HCT116 (cell line): ENCODE data around the gene WNK2.

Experiments
- EGR1 ChIP-seq: IDR thresholded peaks from 2 replicates; pipeline ENCODE4 v1.6.1; 2012; ENCODE audit warnings: low read depth
- EZH2 ChIP-seq: fragments of 200-600 bp; sonication (generic); IDR thresholded peaks from 2 replicates; pipeline ENCODE4 v1.6.1; 2017; ENCODE audit warnings: antibody characterized with exemption, mixed run types
- FOSL1 ChIP-seq: IDR thresholded peaks from 2 replicates; pipeline ENCODE4 v1.6.1; 2012; ENCODE audit warnings: low read depth
- POLR2A ChIP-seq: IDR thresholded peaks from 2 replicates; pipeline ENCODE4 v1.7.0; 2011; ENCODE audit warnings: borderline replicate concordance; ENCODE audit not compliant: insufficient read depth, insufficient read length; ENCODE audit errors: extremely low read depth
- POLR2AphosphoS5 ChIP-seq: IDR thresholded peaks from 2 replicates; pipeline ENCODE4 v1.6.1; 2011; ENCODE audit warnings: mild to moderate bottlenecking, low read depth, low read length, moderate library complexity
- SIN3A ChIP-seq: IDR thresholded peaks from 2 replicates; pipeline ENCODE4 v1.6.1; 2012; ENCODE audit warnings: low read depth
- SRF ChIP-seq: IDR thresholded peaks from 2 replicates; pipeline ENCODE4 v1.6.1; 2012; ENCODE audit warnings: low read depth
- YY1 ChIP-seq: IDR thresholded peaks from 2 replicates; pipeline ENCODE4 v1.6.1; 2011; ENCODE audit warnings: low read length, low read depth, moderate library complexity, mild to moderate bottlenecking; ENCODE audit not compliant: insufficient replicate concordance; ENCODE audit errors: extremely low read depth
- TF ChIP-seq, protein P1 (sequence below), 3 experiments: fragments of 200-600 bp in 1 of 3; sonication (generic) in 1 of 3; IDR thresholded peaks in 2 of 3; conservative IDR thresholded peaks in 1 of 3; 2 replicates each; pipeline ENCODE4 v1.5.1; 2012 to 2017; ENCODE audit warnings: low read depth in 2 of 3, low read length in 2 of 3, antibody characterized with exemption in 1 of 3, borderline replicate concordance in 1 of 3, control low read depth in 1 of 3, mild to moderate bottlenecking in 1 of 3, mixed read lengths in 1 of 3, mixed run types in 1 of 3, moderate library complexity in 1 of 3; ENCODE audit not compliant: insufficient read depth in 1 of 3
- TF ChIP-seq, protein P2 (sequence below): IDR thresholded peaks from 2 replicates; pipeline ENCODE4 v1.6.1; 2012

DNA sequence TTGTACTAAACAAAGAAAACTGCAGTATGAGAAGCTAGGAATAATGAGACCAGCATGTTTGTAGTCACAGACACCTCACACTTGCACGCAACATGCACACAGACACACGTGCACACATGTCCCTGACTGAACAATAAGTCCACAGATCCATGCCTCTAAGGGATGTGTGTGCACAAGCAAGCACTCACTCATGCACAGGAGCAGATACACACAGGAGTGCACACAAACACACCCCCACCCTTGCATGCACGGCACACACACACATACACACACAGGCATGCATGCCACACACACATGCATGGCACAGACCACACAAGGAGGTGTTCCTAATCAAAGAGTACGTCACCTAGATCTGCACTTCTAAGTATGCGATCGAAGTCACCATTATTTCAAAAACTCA lies 156.2 kb downstream of the WNK2 start:
- TF ChIP-seq, protein P1, sequence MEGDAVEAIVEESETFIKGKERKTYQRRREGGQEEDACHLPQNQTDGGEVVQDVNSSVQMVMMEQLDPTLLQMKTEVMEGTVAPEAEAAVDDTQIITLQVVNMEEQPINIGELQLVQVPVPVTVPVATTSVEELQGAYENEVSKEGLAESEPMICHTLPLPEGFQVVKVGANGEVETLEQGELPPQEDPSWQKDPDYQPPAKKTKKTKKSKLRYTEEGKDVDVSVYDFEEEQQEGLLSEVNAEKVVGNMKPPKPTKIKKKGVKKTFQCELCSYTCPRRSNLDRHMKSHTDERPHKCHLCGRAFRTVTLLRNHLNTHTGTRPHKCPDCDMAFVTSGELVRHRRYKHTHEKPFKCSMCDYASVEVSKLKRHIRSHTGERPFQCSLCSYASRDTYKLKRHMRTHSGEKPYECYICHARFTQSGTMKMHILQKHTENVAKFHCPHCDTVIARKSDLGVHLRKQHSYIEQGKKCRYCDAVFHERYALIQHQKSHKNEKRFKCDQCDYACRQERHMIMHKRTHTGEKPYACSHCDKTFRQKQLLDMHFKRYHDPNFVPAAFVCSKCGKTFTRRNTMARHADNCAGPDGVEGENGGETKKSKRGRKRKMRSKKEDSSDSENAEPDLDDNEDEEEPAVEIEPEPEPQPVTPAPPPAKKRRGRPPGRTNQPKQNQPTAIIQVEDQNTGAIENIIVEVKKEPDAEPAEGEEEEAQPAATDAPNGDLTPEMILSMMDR (IDR thresholded peaks at IDR 0.05 in 2 of 3, conservative IDR thresholded peaks at IDR 0.05 in 1 of 3; ENCODE audit: borderline replicate concordance in 1 of 3, insufficient read depth in 1 of 3, low read depth in 2 of 3, low read length in 2 of 3) = no peak
- no peak for TF ChIP-seq EZH2
- TF ChIP-seq YY1 = no peak
- no peak for TF ChIP-seq POLR2AphosphoS5
- TF ChIP-seq EGR1 = no peak
- TF ChIP-seq POLR2A = no peak
- TF ChIP-seq, protein P2, sequence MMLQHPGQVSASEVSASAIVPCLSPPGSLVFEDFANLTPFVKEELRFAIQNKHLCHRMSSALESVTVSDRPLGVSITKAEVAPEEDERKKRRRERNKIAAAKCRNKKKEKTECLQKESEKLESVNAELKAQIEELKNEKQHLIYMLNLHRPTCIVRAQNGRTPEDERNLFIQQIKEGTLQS = no peak
- no peak for TF ChIP-seq FOSL1
- no peak for TF ChIP-seq SRF
- no peak for TF ChIP-seq SIN3A
